Heart left ventricle (tissue), 16 donors: ENCODE results near the gene VPS13C. TPM values are rescaled to one million over a fixed set of nuclear protein-coding genes. Genes with fewer than 3 reads are reported as not detected.

Experiments
- ATAC-seq, 4 donors: fragments of 200-7000 bp; cut with Tn5 transposase; one replicate each; pipeline ENCODE4 v1.9.1; 2020 to 2022; ENCODE audit warnings: moderate library complexity in 4 of 4, mild to moderate bottlenecking in 3 of 4, moderate number of reproducible peaks in 1 of 4
- DNase-seq, 5 donors: peaks; one replicate each; pipeline ENCODE4 v3.0.0-alpha.2; 2020
- H3K27ac ChIP-seq, 12 donors: fragments of 200-600 bp; sonication (generic) in 4 of 12; one replicate each; pipeline versions ENCODE4 v1.5.0 to v1.8.0; 2016 to 2022; ENCODE audit warnings: mild to moderate bottlenecking in 2 of 12
- H3K27me3 ChIP-seq, 9 donors: fragments of 200-600 bp; sonication (generic) in 2 of 9; one replicate each; pipeline versions ENCODE4 v1.5.1 to v1.8.0; 2016 to 2022; ENCODE audit warnings: mild to moderate bottlenecking in 3 of 9
- H3K36me3 ChIP-seq, 9 donors: fragments of 200-600 bp; sonication (generic) in 2 of 9; one replicate each; pipeline versions ENCODE4 v1.5.0 to v1.8.0; 2018 to 2022; ENCODE audit warnings: mild to moderate bottlenecking in 2 of 9
- H3K4me1 ChIP-seq, 12 donors: fragments of 200-600 bp; sonication (generic) in 4 of 12; one replicate each; pipeline versions ENCODE4 v1.5.0 to v1.8.0; 2016 to 2022; ENCODE audit warnings: mild to moderate bottlenecking in 3 of 12
- H3K4me3 ChIP-seq, 12 donors: fragments of 200-600 bp; sonication (generic) in 4 of 12; one replicate each; pipeline versions ENCODE4 v1.5.0 to v1.8.0; 2017 to 2022; ENCODE audit warnings: mild to moderate bottlenecking in 9 of 12, moderate library complexity in 4 of 12
- H3K9me3 ChIP-seq, 12 donors: fragments of 200-600 bp; sonication (generic) in 4 of 12; one replicate each; pipeline versions ENCODE4 v1.5.0 to v1.8.0; 2016 to 2022; ENCODE audit warnings: mild to moderate bottlenecking in 1 of 12
- CTCF ChIP-seq, 12 donors: fragments of 200-600 bp; sonication (generic) in 4 of 12; IDR thresholded peaks; one replicate each; pipeline versions ENCODE4 v1.5.0 to v1.8.0; 2018 to 2022; ENCODE audit warnings: antibody characterized with exemption in 12 of 12, mild to moderate bottlenecking in 5 of 12
- POLR2A ChIP-seq, 2 donors: fragments of 450-650 bp; IDR thresholded peaks; one replicate each; pipeline ENCODE4 v1.6.1; 2017; ENCODE audit warnings: antibody characterized with exemption in 2 of 2, mild to moderate bottlenecking in 2 of 2, moderate library complexity in 2 of 2
- WGBS, 4 donors: extraction: QIAGEN DNeasy Blood & Tissue Kit in 2 of 4; methylation state at CpG; one replicate each; pipeline versions ENCODE4 v1.1.5 to v1.1.7; 2013 to 2018; 5-methylcytosine and 5-hydroxymethylcytosine counted together
- intact Hi-C, 10 donors: fragments of 100-400 bp; cut with DNase I; formaldehyde crosslinking; loops; one replicate each; pipeline versions ENCODE4 v1.11.1 to v1.14.2; 2022
- polyA plus RNA-seq, 2 donors: library from polyadenylated mRNA; stranded (reverse); fragments of 200-250 nt; gene quantifications; one replicate each; pipeline ENCODE4 v1.2.3, GENCODE V29; 2013
- total RNA-seq, 9 donors: library from RNA; depleted of rRNA in 2 of 9; stranded (reverse); fragments of >200 nt in 2 of 9; fragmentation: NEBNext Ultra II Directional in 3 of 9; extraction: Animal tissue kit (Norgen Biotek cat#: 25700) in 3 of 9; gene quantifications; one replicate each; pipeline versions ENCODE4 v1.1.0 to v1.2.4, GENCODE V29; 2016 to 2023
- donor health status: ischemic (EF 13 %, LVEDD 7.1; RV severe dilation, severe dysfunction).
- donor health status: healthy with polysubstance abuse.
- donor health status: DM: no; HTN: yes; CAD: no.
- donor health status: DM: no; HTN: no; CAD: no.
- donor health status: ischemic (EF 25% LVEDD 6.9; RV normal size, moderate dysfunction).
- donor health status: ischemic (EF 25% LVEDD 5.7; RV mildly dilated, moderate dysfunction).
- donor health status: healthy.
- donor health status: DM: yes; HTN: yes; CAD: no.
- donor health status: ischemic (EF 35%, LVEDD 5.7; RV mildly dilated, moderate dysfunction).
- donor health status: nonischemic (EF 11% LVEDD 7.7; RV severe dilation, severe dysfunction).
- donor health status: DM: yes; HTN: yes; CAD: no.
- donor health status: PGD.
- donor health status: ischemic (EF 29% LVEDD 5.4; RV normal size, mild dysfunction).
- donor health status: nonischemic (EF 23%, LVEDD 6.1; RV moderate dilation, normal function).

VPS13C gene
- total and polyA plus RNA-seq, 11 donors: 9.8 to 70.1 (median 36.5) TPM

GRCh38 chr15:61974759-61975158 lies 85.5 kb downstream of the VPS13C start:
- intact Hi-C loops: loop anchor here in 3 of 10 donors (5.0 to 10.0 kb wide), 3 partner anchors 57 to 98 kb away; partner anchors contain the start of genes C2CD4A (in 1 of the 3) and VPS13C (in 1 of the 3)
- Histone ChIP-seq H3K27ac (peak overlapping the region in 7 of 12 donors; percentile 0 to 31 (median 24)), H3K27me3 (no peaks in the 10 kb centered on the region), H3K4me3 (no peak overlapping the region), H3K4me1 (peaks cover 0 to 20% (median 2%) of the 10 kb centered on the region in 12 donors), H3K9me3 (no peaks in the 10 kb centered on the region), H3K36me3 (peaks cover 0 to 92% (median 72%) of the 10 kb centered on the region in 9 donors)
- TF ChIP-seq POLR2A (IDR thresholded peaks at IDR 0.05) (no peak), CTCF (IDR thresholded peaks at IDR 0.05) (no peak)
- 19 to 34% (median 26%) methylated on average over 1 of the region's 1 CpG for WGBS, 4 donors
- ATAC-seq: peak; percentile 73 to 88 (median 80)
- no peak for DNase-seq

GRCh38 chr15:61974118-61974517 lies 86.1 kb downstream of the VPS13C start:
- Histone ChIP-seq H3K4me1 (peaks cover 0 to 20% (median 2%) of the 10 kb centered on the region in 12 donors), H3K4me3 (no peak overlapping the region)

DNA sequence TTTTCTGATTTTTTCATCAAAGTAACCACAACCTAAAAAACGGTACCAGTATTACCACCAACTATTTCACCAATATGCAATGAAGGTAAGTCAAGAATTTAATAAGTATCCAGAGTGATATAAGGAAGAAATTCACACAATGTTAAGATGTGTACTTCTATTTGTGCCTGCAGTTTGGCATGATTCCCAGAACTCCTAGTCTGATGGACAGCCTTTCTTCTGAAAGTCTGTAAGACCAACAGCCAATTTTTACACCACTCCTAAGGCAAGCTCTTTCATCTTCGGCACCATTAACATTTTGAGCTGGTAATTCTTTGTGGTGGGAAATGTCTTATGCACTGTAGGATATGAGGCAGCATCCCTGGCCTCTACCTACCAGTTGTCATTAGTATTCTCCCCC lies 108.3 kb downstream of the VPS13C start:
- peak in 1 of 5 donors; percentile 9 for DNase-seq
- Histone ChIP-seq H3K27me3 (no peaks in the 10 kb centered on the region), H3K27ac (no peak overlapping the region), H3K4me1 (no peaks in the 10 kb centered on the region), H3K4me3 (no peak overlapping the region), H3K36me3 (peaks cover 0 to 94% (median 66%) of the 10 kb centered on the region in 9 donors), H3K9me3 (no peaks in the 10 kb centered on the region)
- WGBS, 4 donors: 46 to 61% (median 52%) methylated on average over 2 of the region's 2 CpGs
- TF ChIP-seq CTCF (IDR thresholded peaks at IDR 0.05) (no peak), POLR2A (IDR thresholded peaks at IDR 0.05) (no peak)
- intact Hi-C loops: no loop called here
- ATAC-seq: peak in 3 of 4 donors; percentile 20 to 67 (median 52)

More at GRCh38 chr15:61974118-61974517, 86.1 kb downstream of the VPS13C start:
- H3K27ac ChIP-seq: peak overlapping the region in 7 of 12 donors; percentile 2 to 31 (median 24)
- H3K27me3 ChIP-seq: no peaks in the 10 kb centered on the region
- no peak for TF ChIP-seq POLR2A (IDR thresholded peaks at IDR 0.05)
- TF ChIP-seq CTCF (IDR thresholded peaks at IDR 0.05): no peak
- WGBS, 4 donors: 18 to 44% (median 23%) methylated on average over 1 of the region's 1 CpG
- no peak for DNase-seq
- no peak for ATAC-seq
- intact Hi-C loops: loop anchor here in 2 of 10 donors (5.0 to 10.0 kb wide), 2 partner anchors 57 to 91 kb away; partner anchors contain the start of genes C2CD4A (in 1 of the 2) and VPS13C (in 1 of the 2)
- H3K36me3 ChIP-seq: peaks cover 0 to 91% (median 71%) of the 10 kb centered on the region in 9 donors
- no peaks in the 10 kb centered on the region for H3K9me3 ChIP-seq

DNA sequence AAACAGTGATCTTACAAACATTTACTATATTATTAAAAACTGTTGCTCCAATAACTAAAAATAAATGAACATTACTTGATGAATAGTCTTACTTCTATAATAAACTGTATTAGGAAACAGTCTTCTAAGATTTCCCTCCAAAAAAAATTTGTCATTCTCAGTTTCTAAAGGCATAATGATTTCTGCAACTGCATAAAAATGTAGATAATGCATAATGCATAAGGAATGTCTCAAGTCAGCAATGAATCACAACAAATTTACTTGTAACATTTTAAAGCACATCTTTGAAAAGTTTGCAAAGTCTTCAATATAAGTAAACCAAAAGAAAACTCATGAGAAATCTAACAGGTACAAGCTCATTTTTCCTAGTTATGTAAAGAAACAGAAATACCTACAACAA lies 113.5 kb downstream of the VPS13C start:
- TF ChIP-seq CTCF (IDR thresholded peaks at IDR 0.05) (no peak), POLR2A (IDR thresholded peaks at IDR 0.05) (no peak)
- intact Hi-C loops: no loop called here
- ATAC-seq: no peak
- H3K4me3 ChIP-seq: no peak overlapping the region
- no peak for DNase-seq
- peaks cover 0 to 93% (median 77%) of the 10 kb centered on the region in 9 donors for H3K36me3 ChIP-seq
- H3K27ac ChIP-seq: no peak overlapping the region
- H3K27me3 ChIP-seq: no peaks in the 10 kb centered on the region
- no peaks in the 10 kb centered on the region for H3K4me1 ChIP-seq
- peaks cover 0 to 14% (median 0%) of the 10 kb centered on the region in 12 donors for H3K9me3 ChIP-seq
